Measurements from ENCODE around the gene LSM12. TPM values are rescaled to one million over a fixed set of nuclear protein-coding genes. Genes with fewer than 3 reads are reported as not detected.

LSM12 gene
- polyA plus RNA-seq (2013, experiment 1 of 2) = 74.2 TPM
- 73.4 TPM for polyA plus RNA-seq (2013, experiment 2 of 2)

DNA sequence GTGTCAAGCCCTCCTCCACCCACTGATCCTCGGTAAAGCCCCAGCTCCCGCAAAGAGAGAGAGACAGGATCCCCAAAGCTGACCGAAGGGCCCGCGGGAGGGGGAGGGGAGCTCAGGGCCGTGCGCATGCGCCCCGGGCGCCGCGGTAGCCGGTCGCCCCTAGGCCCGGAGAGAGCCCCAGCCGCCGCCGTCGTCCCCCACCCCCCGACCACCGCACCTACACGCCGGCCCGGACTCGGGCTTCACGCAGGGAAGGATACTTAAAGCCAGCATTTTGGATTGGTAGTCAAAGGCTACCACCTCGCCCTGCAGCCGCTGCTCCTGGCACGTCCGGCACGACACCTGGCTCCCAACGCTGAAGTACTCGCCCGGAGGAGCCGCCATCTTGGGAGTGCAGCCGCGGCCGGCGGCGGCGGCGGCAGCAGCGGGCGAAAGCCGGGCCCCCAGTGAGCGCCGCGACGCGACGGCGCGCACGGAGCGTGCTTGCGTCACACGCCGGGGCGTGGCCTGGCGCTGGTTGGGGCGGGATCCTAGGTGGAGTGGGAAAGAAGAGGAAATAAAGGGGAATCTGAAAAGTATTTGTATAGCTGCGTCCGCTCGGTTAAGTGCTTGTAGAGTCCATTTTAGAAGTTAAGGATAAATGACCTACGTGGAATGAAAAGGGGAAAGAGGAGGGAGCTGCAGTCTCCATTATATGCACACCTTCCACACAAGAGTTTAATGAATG is at the start of gene LSM12:
LSM12 (minus strand) TSS at position 468 of the 727 bp plus-strand sequence; CDS start at position 384, 84 bp downstream.
- Histone ChIP-seq H3K4me2 (ENCODE audit: low read length, poor library complexity, severe bottlenecking) (peak within 1 kb of the TSS; percentile 66), H3K23ac (ENCODE audit: low read length in 2 of 2) (peak within 1 kb of the TSS in 1 of 2 experiments; percentile 59), H2BK15ac (ENCODE audit: low read depth, poor library complexity, severe bottlenecking) (peak within 1 kb of the TSS; percentile 30), H3K4ac (ENCODE audit: low read depth in 1 of 2, low read length in 2 of 2) (peak within 1 kb of the TSS in 1 of 2 experiments; percentile 86), H2BK12ac (ENCODE audit: low read length in 2 of 2) (peak within 1 kb of the TSS in 1 of 2 experiments; percentile 71), H3K9me3 (ENCODE audit: control insufficient read depth, low read length) (no peaks in the 10 kb centered on the region), H4K8ac (ENCODE audit: low read length) (peak within 1 kb of the TSS; percentile 82), H3K14ac (ENCODE audit: low read length in 2 of 2) (peak within 1 kb of the TSS in 1 of 2 experiments; percentile 93), H2BK5ac (ENCODE audit: low read depth, low read length, poor library complexity, severe bottlenecking) (peak within 1 kb of the TSS; percentile 90), H3K79me1 (replicated peaks; ENCODE audit: low read length, poor library complexity, severe bottlenecking) (no peaks in the 10 kb centered on the region), H3K36me3 (ENCODE audit: control insufficient read depth in 1 of 2, insufficient read depth in 2 of 2, low read depth in 1 of 2, low read length in 2 of 2) (peaks cover 9 to 24% of the 10 kb centered on the region in 2 experiments), H4K91ac (ENCODE audit: low read length) (peak within 1 kb of the TSS; percentile 74), H3K27me3 (ENCODE audit: control insufficient read depth in 1 of 2, insufficient read depth in 1 of 2, low read length in 2 of 2) (no peaks in the 10 kb centered on the region), H2AFZ (ENCODE audit: low read depth, low read length) (peak within 1 kb of the TSS; percentile 21), H3K18ac (ENCODE audit: low read depth in 1 of 2, low read length in 2 of 2) (peak within 1 kb of the TSS; percentile 72 to 95), H2BK120ac (ENCODE audit: low read depth, low read length) (peak within 1 kb of the TSS; percentile 57), H3K9ac (ENCODE audit: low read length) (peak within 1 kb of the TSS; percentile 96), H3K27ac (ENCODE audit: low read length, poor library complexity, severe bottlenecking) (peak within 1 kb of the TSS; percentile 95), H3K4me3 (ENCODE audit: insufficient read depth in 1 of 2, low read depth in 1 of 2, low read length in 2 of 2) (peak within 1 kb of the TSS; percentile 86), H2AK5ac (ENCODE audit: low read length, severe bottlenecking) (no peak within 1 kb of the TSS), H3K4me1 (ENCODE audit: control insufficient read depth, insufficient read depth, low read depth, low read length) (peaks cover 9% of the 10 kb centered on the region)
- WGBS = under 1% methylated on average over 40 of the region's 65 CpGs
- DNase-seq = peak; percentile 91

DNA sequence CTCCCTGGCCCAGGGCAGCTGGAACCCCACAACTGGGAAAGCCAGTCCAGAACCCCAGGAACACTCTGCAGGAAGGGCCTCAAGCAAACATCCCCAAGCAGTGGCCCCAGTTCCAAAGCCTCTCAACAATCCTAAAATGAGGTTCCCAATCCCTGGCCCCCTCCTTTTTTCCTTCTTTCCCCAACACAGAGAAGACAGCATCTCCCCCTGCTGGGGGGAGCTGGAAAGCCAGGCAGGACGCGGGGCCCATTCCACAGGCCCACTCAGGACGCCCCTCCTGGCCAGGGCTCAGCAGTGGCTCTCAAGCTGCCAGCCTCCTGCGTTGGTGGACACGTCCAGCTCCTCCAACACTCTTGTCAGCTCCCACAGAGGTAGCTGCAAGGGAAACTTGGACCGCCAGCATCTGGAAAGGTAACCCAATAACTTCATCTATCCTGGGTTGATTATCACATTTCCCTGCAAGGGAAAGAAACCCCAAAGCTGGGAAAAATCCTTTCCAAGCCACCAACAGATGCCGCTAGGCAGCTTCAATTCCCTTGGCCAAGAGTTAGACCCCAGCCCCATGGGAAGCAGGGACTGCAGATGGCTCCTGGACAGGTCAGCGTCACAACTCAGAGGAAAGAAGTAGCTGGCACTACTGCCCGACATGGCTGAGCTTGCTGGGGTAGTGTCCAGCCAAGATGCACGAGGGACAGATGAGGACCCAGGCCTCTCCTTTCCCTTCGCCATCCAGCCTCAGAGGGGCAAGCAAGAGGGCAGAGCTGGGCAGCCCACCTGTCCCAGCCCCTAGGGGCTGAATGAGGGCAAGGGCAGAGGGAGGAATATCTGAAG is 49.3 kb upstream of the LSM12 start:
- H3K27me3 ChIP-seq (ENCODE audit: control insufficient read depth in 1 of 2, insufficient read depth in 1 of 2, low read length in 2 of 2) = no peaks in the 10 kb centered on the region

DNA sequence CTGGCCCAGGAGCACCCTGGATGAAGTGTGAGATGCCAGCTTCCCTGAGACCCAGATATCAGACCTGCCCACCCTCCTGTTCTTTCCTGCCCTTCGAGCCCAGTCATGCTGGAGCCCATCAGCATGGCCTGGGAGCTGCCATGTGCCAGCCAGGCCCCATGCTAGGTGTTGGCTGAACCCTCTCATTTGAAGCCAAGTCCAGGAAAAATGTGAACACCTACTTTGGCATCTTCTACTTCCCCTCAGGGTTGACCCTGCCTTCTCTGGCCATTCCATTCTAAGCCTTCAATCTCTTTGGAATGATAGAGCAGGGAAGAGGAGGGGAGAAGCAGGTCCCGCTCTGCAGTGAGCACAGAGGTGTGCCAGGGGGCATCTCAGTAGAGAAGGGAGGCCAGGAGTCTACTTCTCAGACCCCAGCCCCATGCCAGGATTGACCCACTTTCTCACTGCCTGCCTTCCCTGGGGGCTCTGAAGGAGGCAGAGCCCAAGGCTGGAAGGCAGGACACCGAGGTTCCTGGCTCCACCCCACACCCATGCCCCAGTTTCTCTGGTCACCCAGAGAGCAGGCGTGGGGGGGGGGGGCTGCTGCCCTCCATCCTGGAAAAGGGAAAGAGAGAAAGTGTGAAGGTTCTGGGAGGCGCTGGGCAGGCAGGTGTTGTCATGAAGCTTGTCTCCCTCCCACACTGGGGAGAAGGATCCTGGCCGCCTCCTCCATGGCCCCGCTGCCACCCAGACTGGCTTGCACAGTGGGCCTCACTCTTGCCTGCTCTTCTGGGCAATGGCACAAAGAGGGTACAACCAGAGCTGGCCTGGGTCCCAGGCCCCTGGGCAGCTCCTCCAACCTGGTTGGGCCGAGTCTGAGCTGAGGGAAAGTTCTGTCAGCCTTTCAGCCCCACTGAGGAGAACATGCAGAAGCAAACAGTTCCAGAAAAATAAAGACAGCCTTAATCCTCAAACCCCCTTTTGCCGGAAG is 47.7 kb upstream of the LSM12 start:
- no peak for DNase-seq
- Histone ChIP-seq H3K4ac (ENCODE audit: low read depth in 1 of 2, low read length in 2 of 2) (peak overlapping the region in 1 of 2 experiments; percentile 70), H3K4me3 (ENCODE audit: insufficient read depth in 1 of 2, low read depth in 1 of 2, low read length in 2 of 2) (no peak overlapping the region), H3K9ac (ENCODE audit: low read length) (no peak overlapping the region), H3K14ac (ENCODE audit: low read length in 2 of 2) (no peak overlapping the region), H3K27ac (ENCODE audit: low read length, poor library complexity, severe bottlenecking) (no peak overlapping the region), H3K18ac (ENCODE audit: low read depth in 1 of 2, low read length in 2 of 2) (no peak overlapping the region), H3K27me3 (ENCODE audit: control insufficient read depth in 1 of 2, insufficient read depth in 1 of 2, low read length in 2 of 2) (no peaks in the 10 kb centered on the region), H3K36me3 (ENCODE audit: control insufficient read depth in 1 of 2, insufficient read depth in 2 of 2, low read depth in 1 of 2, low read length in 2 of 2) (peaks cover 19 to 42% of the 10 kb centered on the region in 2 experiments), H2BK120ac (ENCODE audit: low read depth, low read length) (no peak overlapping the region), H3K9me3 (ENCODE audit: control insufficient read depth, low read length) (no peaks in the 10 kb centered on the region), H2BK15ac (ENCODE audit: low read depth, poor library complexity, severe bottlenecking) (peak overlapping the region; percentile 39), H3K4me2 (ENCODE audit: low read length, poor library complexity, severe bottlenecking) (no peak overlapping the region), H2BK12ac (ENCODE audit: low read length in 2 of 2) (peak overlapping the region in 1 of 2 experiments; percentile 80), H3K4me1 (ENCODE audit: control insufficient read depth, insufficient read depth, low read depth, low read length) (peaks cover 29% of the 10 kb centered on the region), H4K8ac (ENCODE audit: low read length) (no peak overlapping the region), H2AFZ (ENCODE audit: low read depth, low read length) (no peak overlapping the region), H3K23ac (ENCODE audit: low read length in 2 of 2) (peak overlapping the region in 1 of 2 experiments; percentile 26), H4K91ac (ENCODE audit: low read length) (no peak overlapping the region), H2BK5ac (ENCODE audit: low read depth, low read length, poor library complexity, severe bottlenecking) (no peak overlapping the region), H2AK5ac (ENCODE audit: low read length, severe bottlenecking) (no peak overlapping the region), H3K79me1 (replicated peaks; ENCODE audit: low read length, poor library complexity, severe bottlenecking) (peaks cover 22% of the 10 kb centered on the region)
- 86% methylated on average over 7 of the region's 9 CpGs for whole genome bisulfite sequencing

More for the DNA sequence above, 49.3 kb upstream of the LSM12 start:
- peak overlapping the region in 1 of 2 experiments; percentile 15 for H3K18ac ChIP-seq (ENCODE audit: low read depth in 1 of 2, low read length in 2 of 2)
- H3K4me3 ChIP-seq (ENCODE audit: insufficient read depth in 1 of 2, low read depth in 1 of 2, low read length in 2 of 2) = no peak overlapping the region
- no peak overlapping the region for H4K8ac ChIP-seq (ENCODE audit: low read length)
- no peak overlapping the region for H4K91ac ChIP-seq (ENCODE audit: low read length)
- H3K14ac ChIP-seq (ENCODE audit: low read length in 2 of 2) = no peak overlapping the region
- no peak overlapping the region for H3K23ac ChIP-seq (ENCODE audit: low read length in 2 of 2)
- no peak overlapping the region for H3K4ac ChIP-seq (ENCODE audit: low read depth in 1 of 2, low read length in 2 of 2)
- peak overlapping the region; percentile 21 for H2AK5ac ChIP-seq (ENCODE audit: low read length, severe bottlenecking)
- H3K4me1 ChIP-seq (ENCODE audit: control insufficient read depth, insufficient read depth, low read depth, low read length) = peaks cover 12% of the 10 kb centered on the region
- no peak overlapping the region for H3K9ac ChIP-seq (ENCODE audit: low read length)
- no peak overlapping the region for H2BK5ac ChIP-seq (ENCODE audit: low read depth, low read length, poor library complexity, severe bottlenecking)
- H2BK12ac ChIP-seq (ENCODE audit: low read length in 2 of 2) = no peak overlapping the region
- no peaks in the 10 kb centered on the region for H3K9me3 ChIP-seq (ENCODE audit: control insufficient read depth, low read length)
- H3K36me3 ChIP-seq (ENCODE audit: control insufficient read depth in 1 of 2, insufficient read depth in 2 of 2, low read depth in 1 of 2, low read length in 2 of 2) = peaks cover 19 to 42% of the 10 kb centered on the region in 2 experiments
- H3K27ac ChIP-seq (ENCODE audit: low read length, poor library complexity, severe bottlenecking) = no peak overlapping the region
- no peak overlapping the region for H2AFZ ChIP-seq (ENCODE audit: low read depth, low read length)
- 56% methylated on average over 11 of the region's 11 CpGs for WGBS
- peak overlapping the region; percentile 24 for H2BK120ac ChIP-seq (ENCODE audit: low read depth, low read length)
- H2BK15ac ChIP-seq (ENCODE audit: low read depth, poor library complexity, severe bottlenecking) = no peak overlapping the region
- peak; percentile 71 for DNase-seq
- H3K79me1 ChIP-seq (replicated peaks; ENCODE audit: low read length, poor library complexity, severe bottlenecking) = peaks cover 18% of the 10 kb centered on the region
- no peak overlapping the region for H3K4me2 ChIP-seq (ENCODE audit: low read length, poor library complexity, severe bottlenecking)

Measured in mesenchymal stem cell (in vitro differentiated cells and primary cell).